ENCODE data around the gene SERTAD3.

Gene SERTAD3

DNA sequence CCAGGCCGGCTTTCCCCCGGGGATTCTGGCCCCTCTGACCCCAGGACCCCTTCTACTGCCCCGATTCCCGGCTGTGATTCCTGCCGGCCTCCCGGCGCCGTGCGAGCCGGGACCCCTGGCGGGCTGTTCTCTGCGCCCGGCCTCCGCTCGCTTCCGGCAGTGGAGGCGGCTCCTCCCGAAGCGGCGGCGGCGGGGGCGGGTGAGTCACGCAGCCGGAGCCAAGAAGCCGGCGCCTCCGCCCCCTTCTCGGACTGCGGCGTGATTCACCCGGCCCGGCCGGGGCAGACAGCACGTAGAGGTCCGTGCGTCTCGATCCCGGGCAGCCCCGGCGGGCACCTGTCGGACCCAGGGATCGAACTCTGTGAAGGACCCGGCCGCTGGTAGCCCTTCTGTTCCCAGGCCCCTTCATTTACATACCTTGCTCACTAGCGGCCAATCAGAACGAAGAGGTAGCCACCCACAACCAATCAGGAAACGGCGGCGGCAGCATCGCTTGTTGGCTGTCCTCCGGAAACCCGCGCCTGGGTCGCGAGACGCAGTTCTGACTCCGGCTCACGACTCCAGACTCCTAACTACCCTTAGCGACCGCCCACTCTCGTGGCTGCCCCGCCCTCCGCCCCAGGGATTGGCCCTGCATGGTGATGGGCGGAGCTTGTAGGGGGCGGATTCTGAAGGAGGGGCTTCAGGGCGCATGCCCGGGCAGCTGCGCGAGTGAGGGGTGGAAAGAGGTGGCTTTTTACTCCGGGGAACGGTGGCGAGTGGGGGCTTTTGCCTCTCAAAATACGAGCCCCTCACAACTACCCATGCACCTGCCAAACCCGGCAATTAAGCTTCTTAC lies 18.5 kb downstream of the SERTAD3 start, which contains the start of gene SERTAD1:
TSS of gene SERTAD1 (minus strand) at position 543 of the 838 bp plus-strand sequence. CDS start 2,446 bp downstream, outside the sequence.
- DNase-seq (ENCODE audit: low read depth in 2 of 2), result peak; percentile 100

DNA sequence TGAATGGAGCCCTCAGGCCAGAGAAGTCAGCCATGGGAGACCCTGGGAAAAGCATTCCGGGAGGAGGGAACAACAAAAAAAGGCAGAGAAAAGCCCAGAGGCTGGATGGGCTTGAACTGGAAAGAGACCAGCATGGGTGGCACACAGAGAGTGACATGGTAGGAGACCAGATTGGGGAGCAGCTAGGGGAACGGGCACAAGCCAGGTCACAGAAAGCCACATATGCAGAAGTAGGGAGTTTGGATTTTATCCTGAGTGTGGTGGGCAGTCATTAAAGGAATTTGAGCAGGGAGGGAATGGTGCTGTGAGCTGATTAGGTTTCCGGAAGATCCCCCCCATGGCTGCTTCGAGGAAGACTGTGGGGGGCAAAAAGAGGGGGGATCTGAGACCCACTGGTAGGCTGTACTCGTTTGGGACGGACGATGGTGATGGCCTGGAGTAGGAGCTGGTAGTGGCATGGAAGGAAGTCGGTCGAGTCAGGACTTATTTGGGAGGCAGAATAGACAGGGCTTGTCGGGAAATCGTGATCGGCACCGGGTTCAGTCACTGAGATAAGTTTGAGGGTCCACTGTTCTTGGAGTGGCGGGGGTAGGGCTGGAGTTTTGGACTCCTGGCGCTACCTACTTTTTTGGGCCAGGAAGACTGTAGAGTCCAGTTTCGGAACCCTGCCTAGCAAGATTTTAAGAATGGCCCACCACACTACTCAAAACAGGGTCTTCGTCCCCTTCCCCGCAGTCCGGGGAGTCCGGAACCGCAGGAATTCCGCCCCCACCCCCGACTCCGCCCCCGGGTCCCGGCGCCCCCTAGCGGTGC lies 19.3 kb downstream of the SERTAD3 start:
- DNase-seq (ENCODE audit: low read depth in 2 of 2), result no peak

DNA sequence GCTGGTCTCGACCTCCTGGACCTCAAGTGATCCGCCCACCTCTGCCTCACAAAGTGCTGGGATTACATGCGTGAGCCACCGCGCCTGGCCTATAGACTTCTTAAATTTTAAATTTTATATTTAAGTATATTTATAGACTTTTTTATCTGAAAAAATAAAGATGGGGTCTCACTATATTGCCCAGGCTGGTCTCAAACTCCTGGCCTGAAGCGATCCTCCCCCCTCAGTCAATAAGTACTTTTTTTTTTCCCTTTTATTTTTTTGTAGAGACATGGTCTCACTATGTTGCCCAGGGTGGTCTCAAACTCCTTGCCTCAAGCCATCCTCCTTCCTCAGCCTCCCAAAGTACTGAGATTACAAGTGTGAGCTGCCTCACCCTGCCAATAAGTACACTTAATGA lies 20.2 kb downstream of the SERTAD3 start:
- DNase-seq (ENCODE audit: low read depth in 2 of 2), result no peak

DNA sequence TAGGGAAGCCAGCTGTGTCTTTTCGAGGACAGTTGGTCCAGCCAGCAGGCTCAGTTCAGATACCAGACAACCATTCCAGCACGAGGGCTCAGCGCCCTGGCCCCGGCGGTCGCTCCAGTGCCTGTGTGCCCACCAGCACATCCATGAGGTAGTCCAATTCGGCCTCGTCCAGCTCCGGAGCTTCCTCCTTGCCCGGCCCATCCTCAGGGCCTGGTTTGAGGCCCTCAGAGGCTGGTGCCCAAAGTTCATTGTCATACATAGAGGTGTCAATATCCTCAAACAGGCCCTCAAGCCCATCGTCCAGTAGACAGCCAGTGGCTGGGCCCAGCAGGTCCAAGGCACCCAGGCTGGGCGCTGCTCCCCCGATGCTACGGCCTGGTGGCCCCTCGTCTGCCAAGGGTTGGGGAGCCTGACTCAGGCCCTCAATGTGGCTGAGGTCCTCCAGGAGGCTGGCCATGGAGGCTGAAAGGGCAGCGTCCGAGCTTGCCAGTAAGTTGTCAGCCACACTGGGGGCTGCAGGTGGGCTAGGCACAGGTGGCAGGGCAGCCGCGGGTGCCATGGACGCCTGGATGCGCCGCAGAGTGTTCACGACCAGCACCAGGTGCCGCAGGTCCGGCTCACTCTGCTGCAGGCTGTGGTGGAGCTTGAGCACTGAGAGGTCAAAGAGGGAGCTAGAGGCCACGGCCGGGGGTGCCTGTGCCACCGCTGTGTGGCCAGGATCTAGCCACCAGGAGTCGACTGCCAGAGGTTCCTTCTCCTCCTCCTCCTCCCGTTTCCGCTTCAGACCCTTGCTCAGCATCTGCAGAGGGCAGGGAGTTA lies 21.2 kb downstream of the SERTAD3 start:
- DNase-seq (ENCODE audit: low read depth in 2 of 2), result no peak

DNA sequence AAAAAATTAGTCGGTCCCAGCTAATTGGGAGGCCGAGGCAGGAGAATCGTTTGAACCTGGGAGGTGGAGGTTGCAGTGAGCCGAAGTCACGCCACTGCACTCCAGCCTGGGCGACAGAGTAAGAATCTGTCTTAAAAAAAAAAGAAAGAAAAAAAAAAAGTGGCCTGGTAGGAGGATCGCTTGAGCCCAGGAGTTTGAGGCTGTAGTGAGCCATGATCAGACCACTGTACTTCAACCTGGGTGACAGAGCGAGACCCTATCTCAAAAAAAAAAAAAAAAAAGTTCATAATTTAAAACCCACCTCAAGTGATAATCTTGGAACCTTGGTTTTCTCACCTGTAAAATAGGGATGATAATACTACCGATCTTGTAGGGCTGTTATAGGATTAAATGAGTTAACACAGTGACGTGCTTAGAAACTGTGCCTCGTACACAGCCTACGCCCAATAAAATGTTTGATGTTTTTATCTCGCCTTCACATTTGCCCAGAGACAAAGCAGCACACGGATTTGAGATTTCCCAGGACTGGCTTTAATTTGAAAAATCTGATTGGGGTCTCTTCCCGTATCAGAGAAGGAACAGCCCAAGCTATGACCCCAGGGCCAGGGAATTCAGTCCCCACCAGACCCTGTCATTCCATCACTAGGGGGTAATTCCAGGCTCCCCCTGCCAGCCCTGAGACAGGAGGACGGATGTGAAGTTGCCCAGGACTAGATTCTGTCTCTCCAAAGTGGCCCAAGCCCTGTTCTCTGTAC lies 22.0 kb downstream of the SERTAD3 start:
- no peak for DNase-seq (ENCODE audit: low read depth in 2 of 2)

DNA sequence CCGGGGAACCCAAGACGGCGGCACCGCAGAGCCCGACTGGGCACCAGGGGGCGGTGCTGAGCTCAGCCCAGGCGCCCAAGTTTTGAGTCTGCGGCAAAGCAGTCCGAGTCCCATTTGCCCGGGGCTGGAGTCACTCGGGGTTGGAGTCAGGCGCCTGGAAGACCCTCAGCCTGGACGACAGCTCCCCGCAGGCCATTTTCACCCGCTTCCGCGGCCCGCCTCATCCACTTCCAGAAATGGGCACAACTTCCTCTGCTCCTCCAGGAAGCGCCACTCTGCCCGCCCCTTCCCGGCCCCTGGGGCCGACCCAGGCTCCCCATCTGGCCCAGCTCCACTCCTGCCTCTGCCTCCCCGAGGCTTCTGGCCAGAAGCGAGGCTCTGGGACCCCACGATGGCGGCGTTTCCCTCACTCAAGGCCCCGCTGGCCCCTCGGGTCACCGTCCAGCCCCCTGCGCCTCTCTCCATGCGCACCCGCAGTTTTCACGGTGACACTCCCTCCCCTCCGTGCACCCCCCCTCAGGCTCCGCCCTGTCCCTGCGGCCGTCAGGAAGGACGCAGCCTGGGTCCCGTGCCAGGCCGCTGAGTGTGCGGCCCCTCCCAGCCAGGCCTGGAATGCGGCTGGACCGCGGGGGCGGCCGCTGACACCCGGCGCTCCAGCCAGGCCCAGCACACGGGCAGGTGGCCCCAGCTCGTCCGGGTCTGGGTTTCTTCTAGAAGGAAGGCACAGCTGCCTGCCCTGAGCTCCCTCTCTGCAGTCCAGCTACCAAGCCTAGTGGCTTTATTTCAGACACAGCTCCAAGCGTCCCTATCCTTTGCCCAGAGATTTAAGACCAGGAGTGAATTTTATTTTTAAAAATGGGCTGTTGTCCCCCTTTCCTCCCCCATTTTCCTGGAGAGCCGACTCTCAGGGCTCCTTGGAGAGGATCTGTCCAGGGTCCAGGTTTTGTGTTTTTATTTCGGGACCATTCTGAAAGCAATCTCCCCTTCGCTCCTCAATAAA lies 23.1 kb downstream of the SERTAD3 start:
- peak; percentile 62 to 75 for DNase-seq (ENCODE audit: low read depth in 2 of 2)

DNA sequence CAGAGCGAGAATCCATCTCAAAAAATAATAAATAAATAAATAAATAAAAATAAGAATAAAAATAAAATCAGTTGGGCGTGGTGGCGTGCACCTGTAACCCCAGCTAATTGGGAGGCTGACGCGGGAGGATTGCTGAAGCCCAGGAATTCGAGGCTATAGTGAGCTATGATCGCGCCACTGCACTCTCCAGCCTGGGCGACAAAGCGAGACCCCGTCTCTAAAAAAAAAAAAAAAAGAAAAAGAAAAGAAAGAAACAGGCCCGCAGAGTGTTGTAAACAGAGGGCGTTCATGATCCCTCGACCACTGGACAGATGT lies 23.7 kb downstream of the SERTAD3 start:
- no peak for DNase-seq (ENCODE audit: low read depth in 2 of 2)

DNA sequence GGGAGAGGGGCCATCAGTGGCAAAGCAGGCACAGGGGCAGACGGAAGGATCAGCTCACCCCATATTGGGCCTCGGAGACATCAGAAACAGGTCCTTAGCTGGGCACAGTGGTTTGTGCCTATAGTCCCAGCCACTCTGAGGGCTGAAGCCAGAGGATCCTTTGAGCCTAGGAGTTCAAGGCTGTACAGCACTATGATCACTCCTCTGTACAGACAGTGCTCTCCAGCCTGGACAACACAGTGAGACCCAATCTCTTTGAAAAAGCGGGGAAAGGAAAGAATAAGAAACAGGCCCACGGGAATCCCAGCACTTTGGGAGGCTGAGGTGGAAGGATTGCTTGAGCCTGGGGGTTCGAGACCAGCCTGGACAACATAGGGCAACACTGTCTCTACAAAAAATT lies 24.4 kb downstream of the SERTAD3 start:
- no peak for DNase-seq (ENCODE audit: low read depth in 2 of 2)

DNA sequence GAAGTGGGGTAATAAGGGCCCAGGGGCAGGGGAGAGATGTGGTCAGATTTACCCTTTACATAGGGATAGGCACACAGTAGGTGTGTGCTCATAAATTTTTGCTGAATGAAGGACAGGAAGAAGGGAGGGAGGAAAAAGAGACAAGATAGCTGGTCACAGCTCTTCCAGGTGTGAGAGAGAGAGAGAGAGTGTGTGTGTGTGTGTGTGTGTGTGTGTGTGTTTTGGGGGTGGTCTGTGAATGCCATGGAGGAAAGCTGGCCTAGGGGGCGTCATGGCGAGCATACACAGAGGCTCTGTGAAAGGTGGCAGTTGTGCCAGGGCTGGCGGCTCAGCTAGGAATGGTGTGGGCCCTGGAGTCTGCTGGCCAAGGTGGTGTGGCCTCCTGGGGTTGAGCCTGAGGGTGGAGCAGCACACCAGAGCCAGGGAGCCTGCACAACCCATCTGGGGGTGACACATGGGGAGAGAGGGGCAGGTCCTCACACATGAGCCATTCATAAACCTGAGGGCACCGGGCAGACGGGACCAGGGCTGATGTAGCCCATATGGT lies 25.0 kb downstream of the SERTAD3 start:
- DNase-seq (ENCODE audit: low read depth in 2 of 2), result no peak

DNA sequence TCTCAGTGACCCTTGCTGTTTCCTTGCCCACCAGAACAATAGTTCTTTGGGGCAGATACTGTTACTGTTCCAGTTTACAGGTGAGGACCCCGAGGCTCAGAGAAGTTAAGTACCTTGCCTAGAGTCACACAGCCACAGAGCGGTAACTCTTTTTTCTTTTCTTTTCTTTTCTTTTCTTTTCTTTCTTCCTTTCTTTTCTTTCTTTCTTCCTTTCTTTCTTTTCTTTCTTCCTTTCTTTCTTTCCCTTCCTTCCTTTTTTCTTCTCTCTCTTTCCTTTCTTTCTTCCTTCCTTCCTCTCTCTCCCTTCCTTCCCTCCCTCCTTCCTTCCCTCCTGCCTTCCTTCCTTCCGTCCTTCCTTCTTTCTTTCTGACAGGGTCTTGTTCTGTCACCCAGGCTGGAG lies 26.1 kb downstream of the SERTAD3 start:
- no peak for DNase-seq (ENCODE audit: low read depth in 2 of 2)

DNA sequence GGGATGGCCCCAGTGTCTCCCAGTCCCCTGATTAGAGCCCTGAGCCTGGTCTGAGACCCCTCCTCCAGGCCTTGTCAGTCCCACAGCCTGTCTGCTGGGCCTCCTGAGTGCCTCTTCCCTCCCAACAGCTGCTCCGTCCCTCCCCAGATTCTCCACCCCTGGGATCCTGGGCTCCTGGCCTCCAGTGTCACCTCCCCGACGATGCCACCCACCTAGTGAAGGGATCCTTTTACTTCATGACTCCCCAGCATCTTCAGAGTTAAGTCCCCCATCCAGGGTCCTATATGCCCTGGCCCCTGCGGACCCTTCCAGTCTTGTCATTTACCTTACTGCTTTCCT lies 26.5 kb downstream of the SERTAD3 start:
- no peak for DNase-seq (ENCODE audit: low read depth in 2 of 2)

DNA sequence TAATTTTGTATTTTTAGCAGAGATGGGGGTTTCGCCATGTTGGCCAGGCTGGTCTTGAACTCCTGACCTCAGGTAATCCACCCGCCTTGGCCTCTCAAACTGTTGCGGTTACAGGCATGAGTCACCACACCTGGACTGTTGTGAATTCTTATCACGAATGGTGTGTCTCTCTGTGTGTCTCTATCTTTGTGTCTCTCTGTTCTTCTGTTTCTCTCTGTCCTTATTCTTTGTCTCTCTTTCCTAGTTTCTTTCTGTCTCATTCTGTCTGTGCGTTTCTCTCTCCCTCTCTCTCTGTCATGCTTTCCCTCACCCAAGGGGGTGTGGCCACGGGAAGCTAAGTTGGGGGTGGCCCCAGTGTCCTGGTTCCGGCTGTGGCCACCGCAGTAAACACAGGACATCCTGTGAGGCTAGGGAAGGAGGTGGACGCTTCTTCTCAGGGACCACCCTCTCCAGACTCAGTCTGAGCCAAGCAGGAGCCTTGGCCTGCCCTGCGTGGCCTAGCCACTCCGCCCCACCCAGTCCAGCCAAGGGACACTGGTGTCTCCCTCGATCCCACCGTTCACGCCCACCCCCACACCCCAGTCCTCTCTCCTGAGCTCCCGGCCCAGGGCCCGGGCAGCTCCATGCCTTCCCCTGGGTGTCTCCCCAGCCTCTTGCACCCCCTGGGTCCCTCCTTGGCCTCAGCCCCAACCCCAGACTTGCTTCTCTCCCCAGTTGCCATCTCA lies 27.1 kb downstream of the SERTAD3 start:
- DNase-seq (ENCODE audit: low read depth in 2 of 2), result no peak

DNA sequence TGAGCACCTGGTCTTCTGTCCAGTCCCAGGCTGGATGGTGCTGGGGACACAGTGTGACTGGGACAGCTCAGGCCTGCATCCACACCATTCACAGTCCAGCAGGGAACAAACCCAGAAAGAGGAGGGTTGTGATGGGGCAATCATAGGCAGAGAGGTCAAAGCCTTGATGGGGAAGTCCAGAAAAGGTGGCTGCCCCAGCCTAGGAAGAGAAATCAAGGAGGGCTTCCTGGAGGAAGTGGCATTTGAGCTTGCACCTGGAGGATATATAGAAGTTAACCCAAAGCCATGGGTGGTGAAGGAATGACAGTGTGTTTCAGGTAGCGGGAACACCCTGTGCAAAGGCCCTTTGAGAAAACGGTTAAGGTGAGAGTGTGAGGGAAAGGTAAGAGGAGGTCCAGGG lies 28.4 kb downstream of the SERTAD3 start:
- DNase-seq (ENCODE audit: low read depth in 2 of 2), result no peak

DNA sequence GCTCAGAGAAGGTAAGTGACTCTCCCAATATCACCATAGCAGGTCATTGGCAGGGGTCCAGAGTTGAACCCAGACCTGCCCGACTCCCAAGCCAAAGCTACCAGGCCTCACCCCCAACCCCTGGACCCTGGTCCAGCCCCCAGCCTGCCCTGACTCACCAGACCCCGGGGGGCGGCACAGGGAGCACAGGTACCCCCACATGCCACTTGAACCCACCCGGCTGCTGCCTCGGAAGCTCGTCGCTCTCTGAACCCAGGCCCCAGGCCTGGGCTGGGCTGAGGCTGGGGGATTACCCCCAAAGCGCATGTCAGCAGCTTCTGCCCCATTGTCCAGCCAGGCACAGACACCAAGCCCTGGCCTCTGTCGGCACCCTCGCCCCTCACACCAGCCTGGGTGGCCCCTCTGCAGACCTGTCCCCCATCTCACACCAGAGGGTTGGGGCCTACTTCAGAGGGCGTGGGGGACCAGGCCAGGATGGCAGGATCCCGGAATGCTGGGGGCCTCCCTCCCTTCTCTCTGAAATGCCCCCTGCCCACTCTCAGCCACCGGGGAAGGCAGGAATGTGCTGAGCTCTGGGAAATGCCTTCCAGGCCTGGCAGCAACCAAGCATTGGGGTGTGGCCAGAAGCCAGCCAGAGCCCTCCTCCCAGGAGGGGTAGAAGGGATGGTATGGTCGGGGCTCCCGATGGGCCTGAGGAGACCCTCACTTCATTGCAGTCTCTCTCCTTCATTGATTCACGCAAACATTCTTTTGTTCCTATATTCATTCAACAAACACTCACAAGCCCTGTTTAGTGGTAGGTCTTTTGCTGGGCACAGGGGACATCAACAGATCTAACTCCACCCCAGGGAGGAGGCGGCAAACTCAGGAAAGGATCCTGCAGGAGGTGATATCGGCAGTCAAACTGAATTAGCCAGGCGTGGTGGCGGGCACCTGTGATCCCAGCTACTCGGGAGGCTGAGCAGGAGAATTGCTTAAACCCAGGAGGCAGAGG lies 29.3 kb downstream of the SERTAD3 start:
- no peak for DNase-seq (ENCODE audit: low read depth in 2 of 2)

DNA sequence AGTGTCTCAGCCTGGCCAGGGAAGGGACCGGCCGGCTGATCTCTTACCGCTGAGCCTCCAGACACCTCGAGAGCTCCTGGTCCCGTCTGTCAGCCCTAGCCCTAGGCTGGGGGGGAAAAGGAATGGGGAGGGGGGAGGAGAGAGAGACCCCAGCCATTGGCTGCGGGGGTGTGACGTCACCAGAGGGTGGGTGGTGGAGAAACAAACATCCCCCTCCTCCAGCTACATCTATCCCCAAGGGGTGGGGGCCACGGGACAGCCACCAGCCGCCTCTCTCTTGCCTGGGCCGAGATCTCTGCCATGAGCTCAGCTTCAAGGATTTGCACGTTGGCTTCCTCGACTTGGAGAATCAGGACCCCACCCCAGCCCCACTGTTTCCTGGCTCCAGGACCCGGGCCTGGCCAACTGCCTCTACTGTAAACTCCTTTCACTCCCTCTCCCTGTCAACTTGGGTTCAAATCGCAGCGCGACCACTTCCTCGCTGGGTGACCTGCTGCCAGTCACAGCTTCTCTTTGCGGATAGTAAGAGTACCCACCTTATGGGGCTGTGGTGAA lies 30.8 kb downstream of the SERTAD3 start, which contains the start of gene PRX:
TSS of gene PRX (minus strand) at position 88 of the 555 bp plus-strand sequence. CDS start 5,446 bp downstream, outside the sequence.
- DNase-seq (ENCODE audit: low read depth in 2 of 2), result no peak

DNA sequence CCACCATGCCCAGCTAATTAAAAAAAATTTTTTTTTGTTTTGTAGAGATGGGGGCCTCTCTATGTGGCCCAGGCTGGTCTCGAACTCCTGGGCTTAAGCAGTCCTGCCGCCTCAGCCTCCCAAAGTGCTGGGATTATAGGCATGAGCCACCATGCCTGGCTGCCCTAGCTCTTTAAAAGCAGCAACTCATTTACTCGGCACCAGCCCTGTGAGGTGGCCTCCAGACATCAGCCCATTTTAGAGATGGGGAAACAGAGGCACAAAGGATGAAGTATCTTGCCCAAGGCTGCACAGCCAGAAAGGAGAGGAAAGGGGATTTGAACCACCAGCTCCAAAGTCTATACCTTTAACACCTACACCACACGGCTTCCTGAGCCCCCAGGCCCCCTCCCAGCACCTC lies 31.3 kb downstream of the SERTAD3 start:
- DNase-seq (ENCODE audit: low read depth in 2 of 2), result no peak

DNA sequence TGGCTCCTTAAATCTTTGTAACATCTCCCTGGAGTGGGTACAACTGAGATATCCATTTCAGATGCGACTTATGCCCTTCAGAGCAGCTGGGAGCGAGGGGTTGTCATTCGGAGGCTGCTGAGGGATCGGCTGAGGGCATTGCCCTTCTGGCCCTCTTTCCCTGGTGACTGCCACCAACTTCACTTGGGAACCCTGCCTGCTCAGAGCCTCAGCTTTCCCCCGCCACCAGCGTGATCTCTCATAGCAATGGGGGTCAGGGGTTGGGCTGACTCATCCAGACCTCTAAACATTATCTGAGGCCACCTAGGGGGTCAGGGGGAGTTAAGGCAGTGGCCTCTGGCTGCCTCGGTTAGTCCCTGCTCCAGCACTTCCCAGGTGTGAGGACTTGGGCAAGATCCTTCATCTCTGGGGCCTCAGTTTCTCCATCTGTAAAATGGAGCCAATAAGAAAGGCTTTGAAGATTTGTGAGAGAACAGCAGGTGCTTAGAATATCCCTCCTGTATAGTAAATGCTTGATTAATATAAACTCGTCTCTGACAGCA lies 32.1 kb downstream of the SERTAD3 start:
- no peak for DNase-seq (ENCODE audit: low read depth in 2 of 2)
